ENCODE data around the gene CMKLR1.

Gene CMKLR1

GRCh38 chr12:108298761-108299275 lies 40.3 kb downstream of the CMKLR1 start:
- DNase-seq (ENCODE audit: low read depth), result no peak

- DNase-seq (ENCODE audit: low read depth), result no peak
These were observed 41.0 kb downstream of the CMKLR1 start for GRCh38 chr12:108297895-108298760.

- no peak for DNase-seq (ENCODE audit: low read depth)
These were observed 41.7 kb downstream of the CMKLR1 start for GRCh38 chr12:108297424-108297823.

GRCh38 chr12:108296945-108297344 lies 42.2 kb downstream of the CMKLR1 start:
- no peak for DNase-seq (ENCODE audit: low read depth)

- no peak for DNase-seq (ENCODE audit: low read depth)
These were observed 43.5 kb downstream of the CMKLR1 start for GRCh38 chr12:108295641-108296040.

GRCh38 chr12:108289350-108290161 lies 49.6 kb downstream of the CMKLR1 start:
- no peak for DNase-seq (ENCODE audit: low read depth)

- no peak for DNase-seq (ENCODE audit: low read depth)
These were observed 51.9 kb downstream of the CMKLR1 start for GRCh38 chr12:108287227-108287626.

- DNase-seq (ENCODE audit: low read depth), result no peak
These were observed 54.1 kb downstream of the CMKLR1 start for GRCh38 chr12:108285016-108285415.

GRCh38 chr12:108284163-108284562 lies 54.9 kb downstream of the CMKLR1 start:
- no peak for DNase-seq (ENCODE audit: low read depth)

GRCh38 chr12:108282676-108283075 lies 56.4 kb downstream of the CMKLR1 start:
- DNase-seq (ENCODE audit: low read depth), result no peak

GRCh38 chr12:108282160-108282559 lies 57.0 kb downstream of the CMKLR1 start:
- DNase-seq (ENCODE audit: low read depth), result no peak

GRCh38 chr12:108277613-108278012 lies 61.5 kb downstream of the CMKLR1 start:
- no peak for DNase-seq (ENCODE audit: low read depth)

- no peak for DNase-seq (ENCODE audit: low read depth)
These were observed 65.9 kb downstream of the CMKLR1 start for GRCh38 chr12:108273217-108273616.

- DNase-seq (ENCODE audit: low read depth), result no peak
These were observed 66.9 kb downstream of the CMKLR1 start for GRCh38 chr12:108271951-108272872.

GRCh38 chr12:108270849-108271143 lies 68.3 kb downstream of the CMKLR1 start:
- no peak for DNase-seq (ENCODE audit: low read depth)

GRCh38 chr12:108270035-108270848 lies 68.9 kb downstream of the CMKLR1 start:
- no peak for DNase-seq (ENCODE audit: low read depth)

- DNase-seq (ENCODE audit: low read depth), result no peak
These were observed 69.9 kb downstream of the CMKLR1 start for GRCh38 chr12:108269224-108269623.

- no peak for DNase-seq (ENCODE audit: low read depth)
These were observed 70.7 kb downstream of the CMKLR1 start for GRCh38 chr12:108268397-108268796.

- DNase-seq (ENCODE audit: low read depth), result no peak
These were observed 71.7 kb downstream of the CMKLR1 start for GRCh38 chr12:108267450-108267849.

- no peak for DNase-seq (ENCODE audit: low read depth)
These were observed 73.0 kb downstream of the CMKLR1 start for GRCh38 chr12:108266131-108266530.

- no peak for DNase-seq (ENCODE audit: low read depth)
These were observed 73.6 kb downstream of the CMKLR1 start for GRCh38 chr12:108265505-108265904.
